NCI-H2171 treated with DMSO at 0.1 percent for 48 hours (cell line): Measurements from ENCODE around the gene NYNRIN.
A peak's percentile ranks its signal among the peaks of the same experiment; 100 is the strongest.
"Not testable (repeated sequence)": the region's sequence is repeated elsewhere in the genome, so short reads cannot be mapped to it uniquely, and the experiment has no call there.

Experiments
- DNase-seq: peaks from one replicate; lab custom pipeline; 2025; lab: John Stamatoyannopoulos, UW

NYNRIN gene

DNA sequence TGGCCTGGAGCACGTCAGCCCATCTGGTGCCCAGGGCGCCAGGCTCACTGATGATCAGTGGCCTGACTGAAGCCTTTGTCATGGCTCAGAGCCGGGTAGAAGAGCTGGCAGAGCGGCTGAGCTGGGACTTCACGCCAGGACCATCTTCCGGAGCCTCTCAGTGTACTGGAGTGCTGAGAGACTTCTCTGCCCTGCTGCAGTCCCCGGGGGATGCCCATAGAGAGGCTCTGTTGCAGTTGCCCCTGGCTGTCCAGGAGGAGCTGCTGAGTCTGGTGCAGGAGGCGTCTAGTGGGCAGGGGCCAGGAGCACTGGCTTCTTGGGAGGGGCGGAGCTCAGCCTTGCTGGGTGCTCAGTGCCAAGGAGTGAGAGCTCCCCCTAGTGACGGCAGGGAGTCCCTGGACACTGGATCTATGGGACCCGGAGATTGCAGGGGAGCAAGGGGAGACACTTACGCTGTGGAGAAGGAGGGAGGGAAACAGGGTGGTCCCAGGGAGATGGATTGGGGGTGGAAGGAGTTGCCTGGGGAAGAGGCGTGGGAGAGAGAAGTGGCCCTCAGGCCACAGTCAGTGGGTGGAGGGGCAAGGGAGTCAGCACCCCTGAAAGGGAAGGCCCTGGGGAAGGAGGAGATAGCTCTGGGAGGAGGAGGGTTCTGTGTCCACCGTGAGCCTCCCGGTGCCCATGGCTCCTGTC is 32.9 kb downstream of the NYNRIN start:
- peak; percentile 94 for DNase-seq

DNA sequence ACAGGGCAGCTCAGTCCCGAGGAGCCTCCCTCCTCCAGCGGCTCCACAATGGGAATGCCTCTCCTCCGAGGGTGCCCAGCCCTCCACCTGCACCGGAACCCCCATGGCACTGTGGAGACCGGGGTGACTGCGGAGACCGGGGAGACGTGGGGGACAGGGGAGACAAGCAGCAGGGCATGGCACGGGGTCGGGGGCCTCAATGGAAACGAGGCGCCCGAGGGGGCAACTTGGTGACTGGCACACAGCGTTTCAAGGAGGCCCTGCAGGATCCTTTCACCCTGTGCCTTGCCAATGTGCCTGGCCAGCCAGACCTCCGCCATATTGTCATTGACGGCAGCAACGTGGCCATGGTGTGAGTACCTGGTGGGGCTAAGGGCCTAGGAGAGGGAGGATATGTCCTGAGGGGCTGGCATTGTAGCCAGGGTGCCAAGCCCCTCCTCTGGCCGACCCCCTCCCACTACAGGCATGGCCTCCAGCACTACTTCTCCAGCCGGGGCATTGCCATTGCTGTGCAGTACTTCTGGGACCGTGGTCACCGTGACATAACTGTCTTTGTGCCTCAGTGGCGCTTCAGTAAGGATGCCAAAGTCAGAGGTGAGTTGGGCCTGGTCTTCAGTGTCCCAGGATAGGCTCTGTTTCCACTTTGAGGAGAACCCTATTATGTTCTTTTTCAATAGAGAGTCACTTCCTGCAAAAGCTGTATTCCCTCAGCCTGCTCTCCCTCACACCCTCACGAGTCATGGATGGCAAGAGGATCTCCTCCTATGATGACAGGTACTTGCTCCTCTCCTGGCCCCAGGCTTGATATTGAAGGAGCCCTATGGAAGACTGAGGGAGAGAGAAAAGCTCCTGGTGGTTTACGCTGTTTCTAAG is 33.7 kb downstream of the NYNRIN start:
- no peak for DNase-seq

DNA sequence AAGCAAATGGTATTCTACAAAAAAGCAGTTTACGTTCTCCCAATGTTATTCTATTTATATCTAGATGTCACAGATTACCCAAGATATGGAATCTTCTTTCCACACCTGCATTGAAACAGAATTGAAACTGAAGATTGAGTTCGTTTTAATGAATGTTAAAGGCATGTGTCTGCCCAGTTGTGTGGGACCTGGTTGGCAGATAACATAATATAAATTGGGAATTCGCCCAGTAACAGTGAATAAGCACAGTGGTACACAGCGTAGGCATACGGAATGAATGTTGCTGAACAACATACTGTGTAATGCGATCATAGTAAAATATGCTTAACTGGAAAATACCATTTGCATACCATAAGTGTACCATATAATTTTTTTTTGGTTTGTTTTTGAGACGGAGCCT is 35.2 kb downstream of the NYNRIN start:
- no peak for DNase-seq

DNA sequence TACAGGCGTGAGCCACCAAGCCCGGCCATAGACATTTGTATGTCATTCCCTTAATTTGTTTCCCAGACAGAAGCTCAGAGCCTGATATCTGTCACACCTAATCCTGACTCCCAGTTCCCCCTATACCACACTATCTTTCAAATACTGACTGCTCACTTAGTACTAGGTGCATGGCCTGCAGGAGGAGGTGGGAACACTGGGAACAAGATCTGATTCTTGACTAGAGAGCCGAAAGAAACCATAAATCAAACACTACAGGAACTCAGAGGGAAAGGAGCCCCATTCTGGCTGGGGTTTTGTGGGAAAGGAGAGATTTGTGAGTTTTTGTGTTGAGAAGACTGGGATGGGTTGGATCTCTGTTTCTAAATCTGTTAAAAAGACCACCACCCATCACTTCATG is 35.9 kb downstream of the NYNRIN start:
- DNase-seq: no peak

DNA sequence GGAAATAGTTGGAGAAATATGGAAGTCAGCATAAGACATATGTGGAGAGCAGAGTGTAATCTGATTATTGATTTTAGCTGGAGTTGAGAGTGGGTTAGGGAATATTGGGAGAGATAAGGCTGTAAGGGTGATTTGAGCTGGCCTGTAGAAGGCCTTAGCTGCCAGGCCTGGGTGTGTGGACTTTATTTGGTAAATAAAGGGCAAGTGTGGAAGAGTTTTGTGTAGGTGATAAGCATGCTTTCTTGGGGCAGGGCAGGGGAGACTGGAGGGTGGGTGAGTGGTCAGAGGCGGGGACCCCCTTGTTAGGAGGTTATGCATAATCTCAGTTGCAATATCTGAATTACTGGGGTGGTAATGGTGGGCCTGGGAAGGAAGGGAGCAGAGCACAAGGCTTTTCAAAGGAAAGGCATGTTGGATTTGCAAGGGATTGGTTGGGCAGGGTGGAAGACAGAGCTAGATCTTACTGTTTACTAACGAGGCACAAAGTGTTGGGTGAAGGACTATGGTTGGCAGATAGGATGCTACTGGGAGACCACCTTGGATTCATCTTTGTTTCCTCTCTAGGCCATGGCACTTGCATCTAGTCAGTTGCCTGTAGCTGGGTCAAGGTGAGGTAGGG is 36.5 kb downstream of the NYNRIN start:
- no peak for DNase-seq

DNA sequence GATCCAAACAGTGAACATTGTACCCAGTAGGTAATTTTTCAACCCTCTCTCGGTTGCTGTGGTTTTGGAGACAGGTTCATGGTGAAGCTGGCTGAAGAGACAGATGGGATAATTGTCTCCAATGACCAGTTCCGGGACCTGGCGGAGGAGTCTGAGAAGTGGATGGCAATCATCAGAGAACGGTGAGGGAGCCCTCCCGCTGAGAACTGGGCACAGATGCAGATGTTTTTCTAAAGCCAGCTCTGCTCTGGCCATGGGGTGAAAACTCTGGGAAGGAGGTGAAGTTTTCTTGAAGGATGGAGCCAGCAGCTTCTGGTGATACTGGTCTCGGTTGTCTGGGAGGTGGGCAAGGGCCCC is 37.2 kb downstream of the NYNRIN start:
- no peak for DNase-seq

DNA sequence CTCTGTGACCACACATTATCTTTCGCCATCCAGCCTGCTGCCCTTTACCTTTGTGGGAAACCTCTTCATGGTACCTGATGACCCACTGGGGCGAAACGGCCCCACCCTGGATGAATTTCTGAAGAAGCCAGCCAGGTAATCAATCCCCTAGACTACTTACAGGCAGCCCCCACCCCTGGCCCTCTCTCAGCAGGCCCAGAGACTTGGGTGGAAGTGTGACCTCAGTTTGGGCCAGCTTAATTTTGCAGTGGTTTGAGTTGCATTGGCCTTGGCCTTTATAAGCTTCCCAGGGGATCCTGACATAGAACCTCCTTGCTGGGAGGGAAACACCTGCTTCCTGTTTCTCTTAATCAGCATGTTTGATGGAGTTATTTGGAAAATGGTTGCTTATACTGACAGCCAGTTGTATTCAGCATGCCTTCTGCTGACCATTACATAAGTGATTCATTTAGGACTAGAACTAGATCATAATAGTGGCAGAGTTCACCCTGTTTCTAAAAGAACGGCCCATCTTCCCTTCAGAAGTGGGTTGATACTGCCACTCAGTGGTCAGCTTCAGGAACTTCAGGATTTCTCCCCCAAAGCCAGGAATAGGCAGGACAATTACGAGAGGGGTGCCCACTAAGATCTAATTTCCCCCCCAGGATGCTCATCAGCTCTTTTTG is 37.7 kb downstream of the NYNRIN start:
- peak; percentile 72 for DNase-seq

DNA sequence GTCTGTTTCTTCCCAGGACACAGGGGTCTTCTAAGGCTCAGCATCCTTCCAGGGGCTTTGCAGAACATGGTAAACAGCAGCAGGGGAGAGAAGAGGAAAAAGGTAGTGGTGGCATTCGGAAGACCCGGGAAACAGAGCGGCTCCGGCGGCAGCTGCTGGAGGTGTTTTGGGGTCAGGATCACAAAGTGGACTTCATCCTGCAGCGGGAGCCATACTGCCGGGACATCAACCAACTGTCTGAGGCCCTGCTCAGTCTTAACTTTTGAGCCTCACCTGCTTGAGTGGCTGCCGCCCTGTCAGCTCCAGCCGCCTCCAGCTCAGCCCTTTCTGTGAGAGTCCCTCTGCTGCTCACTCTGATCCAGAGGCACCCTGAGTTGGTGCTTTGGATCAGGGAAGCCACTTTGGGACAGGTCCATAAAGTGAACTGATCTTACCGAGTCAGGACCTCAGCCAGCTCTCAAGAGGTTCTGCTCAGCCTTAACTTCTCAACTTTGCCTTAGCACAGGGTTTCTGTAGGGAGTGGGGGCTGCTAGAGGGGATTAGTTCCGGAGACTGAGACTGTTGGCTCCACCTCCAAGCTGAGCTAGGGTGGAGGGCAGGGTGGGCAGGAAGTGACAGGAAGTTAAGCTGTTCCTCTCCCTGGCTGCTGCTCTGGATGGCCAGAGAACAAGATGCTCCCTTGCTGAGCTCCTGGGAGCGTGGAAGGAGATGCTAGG is 38.4 kb downstream of the NYNRIN start:
- DNase-seq: no peak

DNA sequence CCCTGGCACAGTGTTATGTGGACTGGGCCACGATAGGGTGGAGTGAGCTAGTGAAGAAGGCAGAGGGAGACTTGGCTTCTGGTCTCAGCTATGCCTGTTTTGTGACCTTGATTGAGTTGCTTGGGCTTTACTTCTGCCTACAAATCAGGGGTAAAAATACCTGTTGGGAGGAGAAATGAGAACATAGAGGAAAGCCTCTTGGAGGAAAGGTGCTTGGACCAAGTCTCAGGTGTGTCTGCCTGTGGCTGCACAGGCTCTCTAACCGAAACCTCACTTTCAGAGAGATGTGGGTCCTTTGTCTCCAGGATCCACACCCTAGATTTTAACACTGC is 38.9 kb downstream of the NYNRIN start:
- DNase-seq: no peak

DNA sequence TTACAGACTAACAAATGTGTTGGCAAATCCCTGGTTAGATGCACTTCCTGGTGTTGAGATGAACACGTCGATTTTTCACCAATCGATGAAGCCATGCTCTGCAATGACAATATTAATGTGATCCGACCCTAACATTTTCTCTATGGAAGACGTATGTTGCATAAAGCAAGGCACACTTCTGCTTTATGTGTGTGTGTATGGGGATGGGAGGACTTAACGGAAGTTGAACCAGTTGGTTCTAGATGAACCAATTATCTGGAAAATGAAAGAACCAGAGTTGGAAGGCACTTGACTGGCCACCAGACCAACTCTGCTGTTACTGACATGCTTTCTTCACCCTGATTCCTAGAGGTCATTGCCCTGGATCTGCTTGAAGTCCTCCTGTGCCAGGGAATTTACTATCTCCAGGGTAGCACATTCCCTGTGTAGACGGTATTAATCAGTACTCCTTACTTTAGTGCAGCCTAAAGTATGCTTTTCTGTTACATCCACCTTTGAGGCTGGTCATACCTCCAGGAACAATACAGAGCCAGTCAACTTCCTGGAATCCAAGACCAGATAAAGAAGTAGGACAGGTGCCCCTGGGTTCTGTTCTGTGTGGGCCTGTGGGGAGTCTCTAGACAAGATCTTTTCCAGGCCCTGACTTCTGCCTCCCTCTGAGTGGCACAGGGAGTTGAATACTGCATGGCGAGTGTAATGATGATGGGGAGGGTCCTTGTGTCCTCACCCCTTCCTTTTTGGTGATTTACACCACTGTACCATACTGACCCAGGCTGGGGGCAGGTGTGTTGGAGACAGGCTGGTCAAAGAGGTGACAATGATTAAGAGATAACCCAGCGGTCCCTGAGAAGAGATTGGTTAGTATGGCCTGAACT is 39.7 kb downstream of the NYNRIN start:
- DNase-seq: no peak

DNA sequence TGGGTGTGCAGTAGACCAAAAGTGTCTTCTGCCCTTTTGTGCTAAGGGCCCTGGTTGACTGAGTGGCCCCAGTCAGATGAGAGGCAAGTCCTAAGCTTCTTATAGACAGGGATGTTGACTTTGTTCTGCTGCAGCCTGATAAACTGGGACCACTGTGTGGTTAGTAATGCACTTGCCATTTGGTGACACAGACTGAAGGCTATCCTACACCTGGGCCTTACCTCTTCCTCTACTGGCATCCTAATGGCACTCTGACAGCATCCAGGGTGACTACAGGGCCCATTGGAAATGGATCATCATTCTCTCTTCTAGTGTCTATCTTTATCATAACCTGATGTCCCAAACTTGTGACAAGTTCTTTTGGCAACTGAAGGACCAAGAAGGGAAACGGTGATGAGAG is 40.5 kb downstream of the NYNRIN start:
- DNase-seq: no peak

DNA sequence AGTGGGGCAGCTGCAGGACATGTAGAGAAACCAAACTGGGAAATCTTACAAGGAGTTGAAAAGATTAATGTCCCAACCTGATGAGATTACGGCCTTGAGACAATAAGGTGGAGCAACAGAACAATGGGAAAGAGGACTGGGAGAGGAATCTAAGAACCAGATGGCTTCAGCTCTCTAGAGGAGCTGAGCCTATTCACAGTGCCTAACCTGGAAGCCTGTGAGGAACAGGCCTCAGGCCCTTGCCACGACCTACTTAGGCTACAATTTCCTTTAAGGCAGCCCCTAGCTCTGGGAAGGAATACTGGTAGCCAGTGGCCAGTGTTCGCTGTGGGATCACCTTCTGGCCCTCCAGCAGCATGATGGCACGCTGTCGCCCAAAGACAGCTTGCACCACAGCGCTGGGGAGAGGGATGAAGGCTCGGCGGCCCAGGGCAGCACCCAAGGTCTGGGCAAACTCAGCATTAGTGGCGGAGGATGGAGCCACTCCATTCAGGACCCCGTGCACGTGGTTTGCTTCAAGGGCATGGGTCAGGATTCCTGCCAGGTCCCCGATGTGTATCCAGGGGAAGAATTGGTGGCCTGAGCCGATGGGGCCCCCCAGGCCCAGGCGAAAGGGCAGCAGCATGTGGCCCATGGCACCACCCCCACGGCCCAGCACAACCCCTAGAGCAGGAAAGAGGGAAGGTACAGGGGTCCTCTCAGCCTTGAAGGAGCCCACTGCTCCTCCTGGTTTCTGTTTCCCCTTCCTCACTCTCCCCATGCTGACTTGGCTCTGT is 41.2 kb downstream of the NYNRIN start:
- no peak for DNase-seq

DNA sequence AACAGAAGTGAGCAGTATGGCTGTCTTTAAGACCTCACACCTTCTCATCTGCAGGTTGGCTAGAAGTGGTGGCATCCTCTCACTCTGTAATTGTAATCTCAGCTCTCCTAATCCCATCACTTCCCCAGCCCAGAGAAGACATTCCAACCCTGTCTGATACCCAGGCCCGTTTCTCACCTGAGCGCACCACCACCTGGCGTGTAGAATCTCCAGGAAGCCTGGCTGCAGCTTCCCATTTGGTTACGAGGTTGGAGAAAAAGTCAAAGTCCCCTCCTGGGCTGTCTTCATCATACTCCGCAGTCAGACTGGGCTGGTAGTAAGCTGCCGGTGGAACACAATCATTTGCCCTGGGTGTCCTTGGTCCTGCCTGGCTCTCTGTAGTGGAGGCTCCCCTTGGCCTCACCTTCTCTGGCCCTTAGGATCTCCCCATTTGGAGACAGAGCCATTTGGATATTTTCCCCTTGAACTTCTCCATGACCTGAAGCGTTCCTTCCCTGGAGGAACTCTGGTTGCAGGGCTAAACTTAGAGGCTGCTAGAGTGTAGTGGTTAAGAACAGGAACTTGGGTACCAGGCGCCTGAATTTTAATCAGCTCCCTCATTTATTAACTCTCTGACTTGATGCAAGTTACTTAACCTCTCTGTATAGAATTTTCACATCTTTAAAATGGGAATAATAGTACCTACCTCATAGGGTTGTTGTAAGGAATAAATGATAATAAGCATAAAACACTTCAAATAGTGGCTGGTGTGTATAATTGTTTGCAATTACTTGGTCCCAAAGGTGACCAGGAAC is 42.0 kb downstream of the NYNRIN start:
- DNase-seq: no peak

DNA sequence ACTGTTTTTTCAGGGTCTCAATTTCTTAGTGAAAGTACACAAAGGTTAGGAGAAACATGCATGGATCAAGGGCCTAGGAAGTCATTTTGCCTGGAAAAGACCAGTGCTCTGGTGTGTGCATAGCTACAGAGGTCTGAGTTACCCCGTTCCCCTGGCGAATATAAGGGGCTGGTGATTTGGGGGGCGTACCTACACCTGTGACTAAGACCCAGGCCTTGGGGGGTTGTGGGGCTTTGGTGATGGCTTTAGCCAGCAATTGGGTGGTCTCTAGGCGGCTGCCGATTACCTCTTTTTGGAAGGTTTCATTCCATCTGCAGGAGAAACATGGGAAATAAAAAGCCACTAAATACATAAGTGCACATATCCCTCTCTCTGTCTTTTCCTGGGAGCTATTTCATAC is 42.7 kb downstream of the NYNRIN start:
- no peak for DNase-seq

DNA sequence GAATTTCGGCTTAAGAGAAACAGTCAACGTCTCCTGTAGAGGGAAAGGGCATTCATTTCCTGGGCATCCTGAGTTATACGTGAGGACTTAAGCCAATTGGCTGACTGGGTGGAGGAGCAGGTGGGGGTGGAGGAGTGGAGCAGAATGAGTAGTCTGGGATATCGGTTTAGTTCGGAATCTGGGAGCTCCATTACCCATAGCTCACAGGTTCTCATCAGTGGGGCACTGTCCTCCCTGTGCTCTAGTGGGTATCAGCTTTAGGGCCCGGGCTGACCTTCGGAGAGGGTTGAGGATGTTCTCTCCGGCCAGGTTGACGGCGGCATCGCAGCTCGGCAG is 43.1 kb downstream of the NYNRIN start:
- peak; percentile 86 for DNase-seq

DNA sequence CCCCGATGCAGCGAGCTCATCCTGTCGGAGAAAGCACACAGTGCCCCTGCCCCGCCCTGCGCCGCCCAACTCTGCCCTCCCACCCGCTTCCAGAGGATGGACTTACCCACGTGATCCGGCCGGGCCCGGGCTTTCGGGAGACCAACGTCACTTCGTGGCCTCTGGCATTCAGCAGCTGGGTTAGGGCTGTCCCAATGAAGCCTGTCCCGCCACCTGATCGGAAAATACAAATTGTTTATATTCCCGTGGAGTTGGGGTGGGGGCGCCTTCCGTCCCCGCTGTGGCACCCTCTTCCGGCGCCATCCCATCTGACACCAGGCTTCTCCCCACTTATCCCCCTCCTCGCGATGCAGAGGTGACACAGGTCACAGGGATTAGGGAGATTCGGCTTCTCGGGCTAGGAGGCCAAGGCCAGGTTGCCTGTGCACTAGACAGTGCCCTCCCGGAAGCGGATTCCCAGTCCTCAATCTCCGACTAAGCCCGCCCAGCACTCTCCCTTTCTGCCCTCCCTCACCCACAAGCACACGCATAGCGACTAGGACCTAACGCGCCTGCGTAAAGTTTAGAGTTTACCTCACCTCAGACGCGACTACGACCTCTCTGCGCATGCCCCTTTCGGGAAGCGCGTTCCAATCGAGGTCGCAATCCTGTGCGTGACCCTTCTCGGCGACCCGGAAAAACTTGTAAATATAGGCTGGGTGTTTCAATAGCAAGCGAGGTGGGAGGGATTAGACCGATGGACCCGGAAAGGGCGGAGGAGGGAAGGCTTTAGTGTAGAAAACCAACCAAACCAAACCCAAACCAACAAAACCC is 43.6 kb downstream of the NYNRIN start, which contains the start of gene SDR39U1:
Gene SDR39U1, minus strand, starts transcription at position 537 of the 813 bp plus-strand sequence. Its CDS starts 7 bp downstream, at position 530.
- peak; percentile 100 for DNase-seq

DNA sequence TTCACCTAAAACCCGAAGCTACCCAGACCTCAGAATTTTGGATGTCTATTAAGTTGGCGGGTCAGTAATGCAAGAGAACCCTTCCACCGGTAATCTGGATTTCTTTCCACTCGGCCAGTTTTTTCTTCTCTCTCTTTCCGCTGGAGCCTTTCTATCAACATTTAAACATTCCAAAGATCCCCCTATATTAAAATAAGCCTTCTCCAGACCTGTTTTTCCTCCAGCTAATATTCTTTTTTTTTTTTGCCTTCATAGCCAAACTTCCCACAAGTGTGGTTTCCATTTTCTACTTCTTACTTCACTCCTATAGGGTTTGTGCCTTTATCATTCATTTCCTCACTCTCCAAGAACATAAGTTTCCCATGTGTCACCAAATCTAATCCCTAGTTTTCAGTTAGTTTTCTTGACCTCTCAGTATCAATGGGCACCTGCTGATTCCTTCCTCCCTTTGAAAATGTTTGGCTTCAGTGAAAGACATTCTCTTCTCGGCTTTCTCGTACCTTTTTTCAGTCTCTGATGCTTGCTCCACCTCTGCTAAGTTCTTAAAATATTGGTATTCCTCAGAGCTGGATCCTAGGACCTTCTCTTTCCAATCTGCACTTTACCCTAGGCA is 44.4 kb downstream of the NYNRIN start:
- no peak for DNase-seq

DNA sequence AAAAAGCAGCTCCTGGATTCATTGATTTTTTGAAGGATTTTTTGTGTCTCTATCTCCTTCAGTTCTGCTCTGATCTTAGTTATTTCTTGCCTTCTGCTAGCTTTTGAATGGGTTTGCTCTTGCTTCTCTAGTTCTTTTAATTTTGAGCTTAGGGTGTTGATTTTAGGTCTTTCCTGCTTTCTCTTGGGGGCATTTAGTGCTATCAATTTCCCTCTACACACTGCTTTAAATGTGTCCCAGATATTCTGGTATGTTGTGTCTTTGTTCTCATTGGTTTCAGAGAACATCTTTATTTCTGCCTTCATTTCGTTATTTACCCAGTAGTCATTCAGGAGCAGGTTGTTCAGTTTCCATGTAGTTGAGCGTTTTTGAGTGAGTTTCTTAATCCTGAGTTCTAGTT is 52.0 kb downstream of the NYNRIN start:
- not testable (repeated sequence) for DNase-seq
